ENCODE measurements around the gene IFIT1. TPM values are rescaled to one million over a fixed set of nuclear protein-coding genes. Genes with fewer than 3 reads are reported as not detected.

Gene IFIT1
- total RNA-seq, 4 donors from 2014 or later, result 13.5 to 27.4 (median 19.7) TPM

DNA sequence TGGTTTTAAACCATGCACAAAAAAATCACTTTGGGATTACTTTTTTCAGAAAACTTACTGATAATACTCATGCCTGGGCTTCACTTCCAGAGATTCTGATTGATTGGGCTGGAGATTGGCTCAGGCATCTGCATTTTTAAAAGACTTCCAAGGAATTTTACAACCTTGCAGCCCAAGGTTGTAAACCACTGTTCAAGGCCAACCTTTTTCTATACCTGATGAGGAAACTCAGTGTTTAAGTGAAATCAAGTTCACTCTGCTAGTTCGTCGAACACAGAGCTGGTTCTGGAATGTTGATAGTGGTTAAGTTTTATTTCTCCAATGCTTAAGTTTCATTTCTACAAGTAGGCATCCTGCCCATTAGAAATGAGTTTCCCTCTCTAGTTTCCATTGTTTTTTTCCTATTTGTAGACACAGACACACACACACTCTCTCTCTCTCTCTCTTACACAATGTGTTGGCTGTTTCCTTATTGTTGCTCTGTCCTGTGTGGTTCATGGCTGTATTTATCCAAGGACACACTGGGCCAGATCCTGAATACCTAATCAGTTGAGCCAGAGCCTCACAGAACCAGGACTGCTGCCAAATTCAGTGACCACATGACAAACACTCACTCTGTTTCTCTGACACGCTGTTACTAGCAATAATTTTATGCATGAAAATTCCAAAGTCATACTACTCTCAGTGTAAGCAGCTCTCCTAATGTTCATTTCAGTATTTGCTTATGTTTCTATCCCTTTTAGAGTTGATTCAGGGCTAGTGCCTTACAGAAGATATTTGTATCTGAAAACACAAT is 18.3 kb upstream of the IFIT1 start:
- Histone ChIP-seq H3K27me3 (no peaks in the 10 kb centered on the region), H3K4me1 (peaks cover 0 to 8% of the 10 kb centered on the region in 2 donors), H3K9me3 (no peaks in the 10 kb centered on the region), H3K4me3 (no peak overlapping the region), H3K36me3 (no peaks in the 10 kb centered on the region), H3K27ac (peak overlapping the region; percentile 71 to 86)
- intact Hi-C loops (cut with DNase I; ENCODE audit: low total_unique reads), result no loop called here
- DNase-seq, result peak; percentile 77 to 89
- TF ChIP-seq POLR2A (IDR thresholded peaks at IDR 0.05), result no peak
- TF ChIP-seq, protein P1, sequence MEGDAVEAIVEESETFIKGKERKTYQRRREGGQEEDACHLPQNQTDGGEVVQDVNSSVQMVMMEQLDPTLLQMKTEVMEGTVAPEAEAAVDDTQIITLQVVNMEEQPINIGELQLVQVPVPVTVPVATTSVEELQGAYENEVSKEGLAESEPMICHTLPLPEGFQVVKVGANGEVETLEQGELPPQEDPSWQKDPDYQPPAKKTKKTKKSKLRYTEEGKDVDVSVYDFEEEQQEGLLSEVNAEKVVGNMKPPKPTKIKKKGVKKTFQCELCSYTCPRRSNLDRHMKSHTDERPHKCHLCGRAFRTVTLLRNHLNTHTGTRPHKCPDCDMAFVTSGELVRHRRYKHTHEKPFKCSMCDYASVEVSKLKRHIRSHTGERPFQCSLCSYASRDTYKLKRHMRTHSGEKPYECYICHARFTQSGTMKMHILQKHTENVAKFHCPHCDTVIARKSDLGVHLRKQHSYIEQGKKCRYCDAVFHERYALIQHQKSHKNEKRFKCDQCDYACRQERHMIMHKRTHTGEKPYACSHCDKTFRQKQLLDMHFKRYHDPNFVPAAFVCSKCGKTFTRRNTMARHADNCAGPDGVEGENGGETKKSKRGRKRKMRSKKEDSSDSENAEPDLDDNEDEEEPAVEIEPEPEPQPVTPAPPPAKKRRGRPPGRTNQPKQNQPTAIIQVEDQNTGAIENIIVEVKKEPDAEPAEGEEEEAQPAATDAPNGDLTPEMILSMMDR (IDR thresholded peaks at IDR 0.05), result peak in 1 of 4 experiments; percentile 8

DNA sequence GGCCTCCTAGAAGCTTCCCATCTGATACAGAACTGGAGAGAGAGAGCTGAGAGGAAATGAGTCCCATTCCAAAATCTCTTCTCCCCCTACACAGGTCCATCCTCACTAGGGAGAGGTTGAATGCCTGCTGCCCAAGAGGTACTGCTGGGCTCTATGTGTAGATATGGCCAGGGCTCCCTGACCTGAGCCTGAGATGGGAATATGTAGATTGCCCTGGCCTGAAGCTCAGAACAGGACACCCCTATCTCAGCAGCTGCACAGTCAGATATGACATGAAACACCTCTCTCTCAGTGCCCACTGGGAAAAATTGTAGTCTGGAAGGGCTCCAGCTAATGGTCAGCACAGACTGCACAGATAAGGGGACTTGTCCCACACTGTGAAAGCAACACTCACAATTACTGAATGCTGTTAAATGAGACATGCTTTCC is 17.7 kb upstream of the IFIT1 start:
- intact Hi-C loops (cut with DNase I; ENCODE audit: low total_unique reads), result no loop called here
- Histone ChIP-seq H3K27me3 (no peaks in the 10 kb centered on the region), H3K9me3 (no peaks in the 10 kb centered on the region), H3K4me1 (peaks cover 0 to 8% of the 10 kb centered on the region in 2 donors), H3K36me3 (no peaks in the 10 kb centered on the region), H3K27ac (peak overlapping the region; percentile 71 to 86), H3K4me3 (no peak overlapping the region)
- DNase-seq, result no peak
- no peak for TF ChIP-seq POLR2A (IDR thresholded peaks at IDR 0.05)

DNA sequence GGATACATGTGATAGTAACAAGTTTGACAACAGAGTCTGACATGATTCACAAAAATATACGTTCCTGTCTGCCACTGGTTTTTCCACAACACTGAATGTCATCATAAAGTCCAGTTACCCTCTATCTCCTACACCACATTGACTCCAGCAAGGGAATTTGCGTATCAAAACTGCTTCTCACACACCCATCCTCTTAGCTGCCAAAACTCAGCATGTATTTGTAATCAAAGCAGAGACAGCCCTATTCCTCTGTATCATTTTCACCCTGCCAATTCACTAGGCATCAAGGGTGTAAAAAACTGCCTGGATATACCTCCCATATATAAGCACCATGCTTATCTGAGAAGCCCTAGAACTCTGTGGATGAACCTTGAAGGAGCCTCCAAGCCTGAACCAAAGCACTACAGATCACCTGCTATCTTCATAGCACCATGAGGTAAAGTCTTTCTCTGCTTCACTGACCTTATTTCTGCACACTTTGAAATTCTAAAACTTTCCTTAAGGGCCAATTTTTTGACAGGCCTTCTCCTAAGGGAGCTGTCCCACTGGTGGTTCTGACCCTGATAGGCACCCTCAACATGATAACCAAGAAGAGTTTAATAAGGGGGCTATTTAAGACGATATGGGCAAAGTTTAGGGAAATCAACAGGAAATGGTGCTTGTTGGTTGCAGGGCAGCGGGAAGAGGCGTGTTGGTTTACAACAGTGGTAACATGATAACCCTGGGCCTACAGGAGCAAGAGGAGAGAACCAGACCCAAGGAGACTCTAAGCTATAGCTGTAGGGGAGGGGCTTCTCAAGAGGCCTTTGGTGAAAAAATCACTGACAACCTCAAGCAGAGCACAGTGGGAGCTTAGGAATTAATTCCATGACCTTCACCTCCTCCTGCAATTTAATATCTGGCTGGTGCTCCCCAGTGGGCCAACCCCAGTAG is 14.5 kb upstream of the IFIT1 start, which contains the start of gene IFIT1B:
IFIT1B (plus strand) TSS at position 352 of the 933 bp plus-strand sequence; CDS start at position 432, 80 bp downstream.
- no peak within 1 kb of the TSS for H3K27ac ChIP-seq
- TF ChIP-seq, protein P1 (IDR thresholded peaks at IDR 0.05), result no peak
- no peak for TF ChIP-seq POLR2A (IDR thresholded peaks at IDR 0.05)
- no peaks in the 10 kb centered on the region for H3K27me3 ChIP-seq
- H3K4me3 ChIP-seq, result no peak within 1 kb of the TSS
- intact Hi-C loops (cut with DNase I; ENCODE audit: low total_unique reads), result no loop called here
- H3K36me3 ChIP-seq, result no peaks in the 10 kb centered on the region
- DNase-seq, result no peak
- peaks cover 0 to 8% of the 10 kb centered on the region in 2 donors for H3K4me1 ChIP-seq
- no peaks in the 10 kb centered on the region for H3K9me3 ChIP-seq

DNA sequence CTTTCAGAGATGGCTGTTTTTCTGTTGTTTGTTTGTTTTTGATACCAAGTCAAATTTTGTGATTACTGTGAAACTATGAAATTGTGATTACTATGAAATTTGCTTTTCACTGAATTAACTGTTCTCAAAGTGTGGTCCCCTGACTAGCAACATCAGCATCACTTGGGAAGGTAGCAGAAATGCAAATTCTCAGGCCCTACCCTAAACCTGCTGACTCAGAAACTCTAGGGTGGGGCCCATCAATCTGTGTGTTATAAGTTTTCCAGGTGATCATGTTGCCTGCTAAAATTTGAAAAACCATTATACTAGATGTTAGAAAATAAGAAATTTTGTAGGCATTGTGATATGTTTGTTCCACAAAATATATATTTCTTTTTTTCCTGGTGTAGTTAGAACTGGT is 13.3 kb upstream of the IFIT1 start:
- Histone ChIP-seq H3K27me3 (no peaks in the 10 kb centered on the region), H3K4me3 (no peak overlapping the region), H3K9me3 (no peaks in the 10 kb centered on the region), H3K36me3 (no peaks in the 10 kb centered on the region), H3K4me1 (no peaks in the 10 kb centered on the region), H3K27ac (no peak overlapping the region)
- intact Hi-C loops (cut with DNase I; ENCODE audit: low total_unique reads), result no loop called here
- TF ChIP-seq, protein P1 (IDR thresholded peaks at IDR 0.05), result no peak
- no peak for TF ChIP-seq POLR2A (IDR thresholded peaks at IDR 0.05)
- DNase-seq, result no peak

DNA sequence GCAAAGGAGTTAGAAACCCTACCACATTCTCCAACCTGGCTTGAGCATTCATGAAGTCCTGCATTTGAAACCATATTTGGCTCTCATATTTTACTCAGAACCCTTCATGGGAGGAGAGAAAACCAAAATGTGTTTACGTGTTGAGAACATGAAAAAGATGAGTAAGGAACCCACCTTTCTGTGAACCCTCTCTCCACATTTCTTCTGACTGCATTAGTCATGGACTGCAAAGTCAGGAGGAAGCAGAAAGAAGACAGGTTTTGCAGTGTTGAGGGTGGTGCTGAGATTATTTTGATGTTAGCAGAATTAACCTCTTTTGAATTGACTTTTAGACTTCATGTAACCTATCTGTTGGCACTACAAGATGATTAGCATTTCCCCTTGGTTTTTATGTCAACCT is 9.7 kb upstream of the IFIT1 start:
- Histone ChIP-seq H3K4me1 (no peaks in the 10 kb centered on the region), H3K27ac (no peak overlapping the region), H3K36me3 (no peaks in the 10 kb centered on the region), H3K9me3 (no peaks in the 10 kb centered on the region), H3K4me3 (no peak overlapping the region), H3K27me3 (no peaks in the 10 kb centered on the region)
- intact Hi-C loops (cut with DNase I; ENCODE audit: low total_unique reads), result no loop called here
- no peak for DNase-seq
- no peak for TF ChIP-seq POLR2A (IDR thresholded peaks at IDR 0.05)
- TF ChIP-seq, protein P1 (IDR thresholded peaks at IDR 0.05), result no peak

All from uterus (tissue), 4 donors.